B cell (primary cell): ENCODE measurements around the gene LRPPRC. TPM values are rescaled to one million over a fixed set of nuclear protein-coding genes. Genes with fewer than 3 reads are reported as not detected.

ENCODE experiments used
- ATAC-seq: fragments of 200-7000 bp; cut with Tn5 transposase; one replicate; pipeline ENCODE4 v1.10.0; 2021; ENCODE audit warnings: low read depth, mild to moderate bottlenecking, moderate number of reproducible peaks, moderate library complexity
- CTCF ChIA-PET: fragments of 350-600 bp; sonication (Branson Sonifier 250); formaldehyde crosslinking; loops from one replicate; lab custom pipeline; 2021; ENCODE audit warnings: antibody characterized with exemption, inconsistent platforms; lab: Charles Lee
- POLR2A ChIA-PET: fragments of 350-600 bp; sonication (Branson Sonifier 250); formaldehyde crosslinking; loops from one replicate; lab custom pipeline; 2021; ENCODE audit warnings: antibody characterized with exemption; lab: Charles Lee
- DNase-seq: peaks from one replicate; pipeline ENCODE4 v3.0.0; 2013
- H2AFZ ChIP-seq: 2 replicates; pipeline ENCODE4 v1.6.1; 2012; ENCODE audit warnings: mild to moderate bottlenecking, low read depth, low read length; ENCODE audit not compliant: insufficient read depth, poor library complexity, severe bottlenecking
- H3K27ac ChIP-seq, 2 donors: 1 replicate in 1 of 2; 2 replicates in 1 of 2; pipeline ENCODE4 v1.5.1; 2012 to 2013; ENCODE audit warnings: low read length in 2 of 2, mild to moderate bottlenecking in 2 of 2, moderate library complexity in 1 of 2
- H3K27me3 ChIP-seq, 4 experiments: fragments of 200-600 bp in 1 of 4; sonication (generic) in 1 of 4; replicated peaks in 1 of 4; 1 replicate in 2 of 4; 2 replicates in 2 of 4; pipeline versions ENCODE4 v1.6.1 to v1.7.0; 2013 to 2016; ENCODE audit warnings: low read length in 3 of 4, mild to moderate bottlenecking in 2 of 4, mixed read lengths in 1 of 4, moderate library complexity in 1 of 4; ENCODE audit not compliant: insufficient read depth in 4 of 4, control insufficient read depth in 3 of 4; ENCODE audit errors: control extremely low read depth in 1 of 4
- H3K36me3 ChIP-seq, 2 experiments: replicated peaks in 1 of 2; 1 replicate in 1 of 2; 2 replicates in 1 of 2; pipeline versions ENCODE4 v1.6.1 to v1.7.1; 2013; ENCODE audit warnings: low read length in 1 of 2; ENCODE audit not compliant: insufficient read depth in 2 of 2, control insufficient read depth in 1 of 2; ENCODE audit errors: control extremely low read depth in 1 of 2, extremely low read depth in 1 of 2
- H3K4me1 ChIP-seq, 2 donors: fragments of 200-600 bp in 1 of 2; sonication (generic) in 1 of 2; 1 replicate in 1 of 2; 2 replicates in 1 of 2; pipeline versions ENCODE4 v1.5.1 to v1.6.1; 2013 to 2017; ENCODE audit warnings: low read length in 2 of 2; ENCODE audit not compliant: control insufficient read depth in 2 of 2, insufficient read depth in 2 of 2
- H3K4me2 ChIP-seq: replicated peaks from 2 replicates; pipeline ENCODE3; 2012; ENCODE audit warnings: mild to moderate bottlenecking, low read depth, low read length; ENCODE audit not compliant: poor library complexity, severe bottlenecking
- H3K4me3 ChIP-seq, 5 experiments: fragments of 200-600 bp in 1 of 5; sonication (generic) in 1 of 5; 1 replicate in 3 of 5; 2 replicates in 2 of 5; pipeline versions ENCODE4 v1.5.1 to v1.7.0; 2011 to 2016; ENCODE audit warnings: low read length in 4 of 5, mild to moderate bottlenecking in 4 of 5, low read depth in 2 of 5, control low read depth in 1 of 5, moderate library complexity in 1 of 5; ENCODE audit not compliant: insufficient read depth in 1 of 5; ENCODE audit errors: control extremely low read depth in 1 of 5, extremely low read depth in 1 of 5
- H3K79me2 ChIP-seq: fragments of 200-600 bp; sonication (generic); one replicate; pipeline ENCODE4 v1.6.0; 2016; ENCODE audit warnings: low read length; ENCODE audit not compliant: control insufficient read depth, insufficient read depth
- H3K9ac ChIP-seq: fragments of 200-600 bp; sonication (generic); 2 replicates; pipeline ENCODE4 v1.6.1; 2017; ENCODE audit warnings: mild to moderate bottlenecking, low read length, moderate library complexity
- H3K9me3 ChIP-seq, 3 donors: one replicate each; pipeline versions ENCODE4 v1.6.1 to v1.7.1; 2013; ENCODE audit warnings: low read length in 2 of 3; ENCODE audit not compliant: control insufficient read depth in 2 of 3, insufficient read depth in 1 of 3; ENCODE audit errors: control extremely low read depth in 1 of 3
- H4K20me1 ChIP-seq: 2 replicates; pipeline ENCODE4 v1.6.0; 2012; ENCODE audit warnings: mild to moderate bottlenecking, low read length; ENCODE audit not compliant: insufficient read depth, control insufficient read depth, poor library complexity, severe bottlenecking
- H3K27ac Mint-ChIP-seq: one replicate; pipeline ENCODE4 v1.8.0; 2021; ENCODE audit warnings: mixed read lengths
- H3K27me3 Mint-ChIP-seq: one replicate; pipeline ENCODE4 v1.8.0; 2021; ENCODE audit warnings: mixed read lengths
- H3K4me1 Mint-ChIP-seq: one replicate; pipeline ENCODE4 v1.8.0; 2021; ENCODE audit warnings: mixed read lengths
- H3K4me3 Mint-ChIP-seq: one replicate; pipeline ENCODE4 v1.8.0; 2021; ENCODE audit warnings: mixed read lengths
- H3K9me3 Mint-ChIP-seq: one replicate; pipeline ENCODE4 v1.8.0; 2022; ENCODE audit warnings: mixed read lengths; ENCODE audit not compliant: insufficient read depth
- EZH2 ChIP-seq: IDR thresholded peaks from 2 replicates; pipeline ENCODE4 v1.6.1; 2012; ENCODE audit warnings: borderline replicate concordance, low read depth, mild to moderate bottlenecking, moderate library complexity, low read length; ENCODE audit not compliant: insufficient read depth, poor library complexity, severe bottlenecking
- WGBS: methylation state at CpG from one replicate; pipeline ENCODE4 v1.1.5; 2013; ENCODE audit warnings: missing lambda C conversion rate; ENCODE audit not compliant: insufficient coverage; 5-methylcytosine and 5-hydroxymethylcytosine counted together
- intact Hi-C: fragments of 100-400 bp; cut with micrococcal nuclease; formaldehyde crosslinking; loops from one replicate; pipeline ENCODE4 v1.10.0; 2022
- polyA plus RNA-seq: library from polyadenylated mRNA; depleted of rRNA; stranded (reverse); fragments of >200 nt; gene quantifications from 2 replicates; pipeline ENCODE4 v1.2.3, GENCODE V29; 2012
- total RNA-seq, 2 donors: library from RNA; stranded (reverse); fragments of 120-200 nt in 1 of 2; gene quantifications; 1 replicate in 1 of 2; 2 replicates in 1 of 2; pipeline versions ENCODE4 v1.2.3 to v1.2.4, GENCODE V29; 2013 to 2022
- TF ChIP-seq, protein P1 (sequence below): fragments of 200-600 bp; IDR thresholded peaks from one replicate; pipeline ENCODE4 v1.8.0; 2022; ENCODE audit warnings: antibody characterized with exemption, mild to moderate bottlenecking

LRPPRC gene
- total and polyA plus RNA-seq, 2 donors (not counting 1 experiment from before 2014, with no cell fraction given) = 17.6 to 75.6 TPM

DNA sequence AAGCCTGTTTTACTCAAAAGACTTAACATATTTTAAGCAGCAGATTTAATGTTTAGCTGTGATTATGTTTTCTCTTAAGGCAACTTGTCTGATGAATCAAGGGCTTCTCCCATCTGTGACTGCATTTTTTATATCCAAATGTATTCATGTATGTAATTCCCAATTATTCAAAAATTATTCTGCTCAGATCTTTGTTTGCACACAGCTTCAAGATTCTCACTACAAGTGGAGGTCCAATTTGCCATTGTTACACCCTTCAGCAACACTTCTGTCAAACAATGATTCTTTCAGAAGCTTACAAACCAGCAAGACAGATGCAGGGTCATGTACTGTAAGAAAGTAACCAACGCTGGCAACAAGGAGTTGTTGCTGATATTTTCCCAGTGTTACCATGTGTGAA, 5.9 kb upstream of the LRPPRC start:
- WGBS = 100% methylated on average over 1 of the region's 1 CpG
- ATAC-seq (no peak), DNase-seq (no peak)
- ChIA-PET CTCF (no interaction called here), POLR2A (interaction anchor here (0.5 kb wide), 1 partner anchor 13 kb away, joined by 3 read pairs; no protein-coding TSS in a partner anchor)
- Histone ChIP-seq H3K36me3 (no peaks in the 10 kb centered on the region), H3K4me2 (no peak overlapping the region), H2AFZ (no peak overlapping the region), H3K79me2 (no peaks in the 10 kb centered on the region), H3K9me3 (no peaks in the 10 kb centered on the region), H3K9ac (no peak overlapping the region), H3K27ac (no peak overlapping the region), H3K4me3 (no peak overlapping the region), H3K4me1 (peaks cover 18 to 23% of the 10 kb centered on the region in 2 donors), H3K27me3 (no peaks in the 10 kb centered on the region), H4K20me1 (no peaks in the 10 kb centered on the region)
- peaks cover 25% of the 10 kb centered on the region for H3K4me1 Mint-ChIP-seq
- peaks cover 5% of the 10 kb centered on the region for H3K27me3 Mint-ChIP-seq
- H3K27ac Mint-ChIP-seq = no peak overlapping the region
- TF ChIP-seq, protein P1, sequence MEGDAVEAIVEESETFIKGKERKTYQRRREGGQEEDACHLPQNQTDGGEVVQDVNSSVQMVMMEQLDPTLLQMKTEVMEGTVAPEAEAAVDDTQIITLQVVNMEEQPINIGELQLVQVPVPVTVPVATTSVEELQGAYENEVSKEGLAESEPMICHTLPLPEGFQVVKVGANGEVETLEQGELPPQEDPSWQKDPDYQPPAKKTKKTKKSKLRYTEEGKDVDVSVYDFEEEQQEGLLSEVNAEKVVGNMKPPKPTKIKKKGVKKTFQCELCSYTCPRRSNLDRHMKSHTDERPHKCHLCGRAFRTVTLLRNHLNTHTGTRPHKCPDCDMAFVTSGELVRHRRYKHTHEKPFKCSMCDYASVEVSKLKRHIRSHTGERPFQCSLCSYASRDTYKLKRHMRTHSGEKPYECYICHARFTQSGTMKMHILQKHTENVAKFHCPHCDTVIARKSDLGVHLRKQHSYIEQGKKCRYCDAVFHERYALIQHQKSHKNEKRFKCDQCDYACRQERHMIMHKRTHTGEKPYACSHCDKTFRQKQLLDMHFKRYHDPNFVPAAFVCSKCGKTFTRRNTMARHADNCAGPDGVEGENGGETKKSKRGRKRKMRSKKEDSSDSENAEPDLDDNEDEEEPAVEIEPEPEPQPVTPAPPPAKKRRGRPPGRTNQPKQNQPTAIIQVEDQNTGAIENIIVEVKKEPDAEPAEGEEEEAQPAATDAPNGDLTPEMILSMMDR = no peak
- TF ChIP-seq EZH2 = no peak
- intact Hi-C loops = no loop called here
- H3K9me3 Mint-ChIP-seq = no peaks in the 10 kb centered on the region
- no peak overlapping the region for H3K4me3 Mint-ChIP-seq

DNA sequence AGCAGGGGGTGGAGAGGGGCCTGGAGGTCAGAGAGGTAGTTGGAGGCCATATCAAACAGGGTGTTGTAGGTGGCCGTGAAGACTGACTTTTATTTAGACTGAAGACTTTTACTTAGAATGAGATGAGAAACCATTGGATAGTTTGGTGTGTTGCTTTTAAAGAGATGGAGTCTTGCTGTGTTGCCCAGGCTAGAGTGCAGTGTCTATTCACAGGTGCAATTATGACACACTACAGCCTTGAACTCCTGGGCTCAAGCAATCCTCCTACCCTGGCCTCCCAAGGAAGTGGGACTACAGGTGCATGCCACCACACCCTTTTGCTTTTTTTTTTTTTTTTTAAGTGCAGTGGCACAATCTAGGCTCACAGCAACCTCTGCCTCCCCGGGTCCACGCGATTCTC, 2.5 kb upstream of the LRPPRC start:
- H3K27me3 Mint-ChIP-seq = peaks cover 5% of the 10 kb centered on the region
- intact Hi-C loops = loop anchor here (5.0 to 10.0 kb wide), 2 partner anchors 226 to 1567 kb away; partner anchors contain the start of gene DYNC2LI1
- no peak for ATAC-seq
- H3K9me3 Mint-ChIP-seq = no peaks in the 10 kb centered on the region
- Histone ChIP-seq H3K9me3 (no peaks in the 10 kb centered on the region), H2AFZ (no peak overlapping the region), H3K27me3 (no peaks in the 10 kb centered on the region), H3K4me1 (peaks cover 20 to 27% of the 10 kb centered on the region in 2 donors), H3K4me3 (no peak overlapping the region), H3K27ac (no peak overlapping the region), H4K20me1 (peaks cover 23% of the 10 kb centered on the region), H3K36me3 (peaks cover 0 to 1% of the 10 kb centered on the region in 2 experiments), H3K4me2 (no peak overlapping the region), H3K79me2 (peaks cover 32% of the 10 kb centered on the region), H3K9ac (no peak overlapping the region)
- no peak overlapping the region for H3K27ac Mint-ChIP-seq
- peak overlapping the region; percentile 29 for H3K4me3 Mint-ChIP-seq
- POLR2A ChIA-PET = no interaction called here
- DNase-seq = no peak
- CTCF ChIA-PET = interaction anchor here (0.7 to 1.2 kb wide), 2 partner anchors 120 to 1816 kb away, joined by 3 to 5 read pairs; no protein-coding TSS in a partner anchor
- no peak for TF ChIP-seq EZH2
- TF ChIP-seq, protein P1 = no peak
- peaks cover 30% of the 10 kb centered on the region for H3K4me1 Mint-ChIP-seq
- 89% methylated on average over 1 of the region's 4 CpGs for WGBS
